HG02884 (cell line): Measurements from ENCODE around the gene KCNH6.

Experiments
- ATAC-seq: cut with Tn5 transposase; IDR thresholded peaks from one replicate; pipeline ENCODE4 v1.9.1; 2021; ENCODE audit warnings: mild to moderate bottlenecking, moderate library complexity; ENCODE audit not compliant: unreplicated experiment

Gene KCNH6

GRCh38 chr17:63550817-63551639, 27.9 kb downstream of the KCNH6 start:
- ATAC-seq, result no peak

- ATAC-seq, result no peak
Measured at GRCh38 chr17:63552211-63552610, 29.1 kb downstream of the KCNH6 start.

DNA sequence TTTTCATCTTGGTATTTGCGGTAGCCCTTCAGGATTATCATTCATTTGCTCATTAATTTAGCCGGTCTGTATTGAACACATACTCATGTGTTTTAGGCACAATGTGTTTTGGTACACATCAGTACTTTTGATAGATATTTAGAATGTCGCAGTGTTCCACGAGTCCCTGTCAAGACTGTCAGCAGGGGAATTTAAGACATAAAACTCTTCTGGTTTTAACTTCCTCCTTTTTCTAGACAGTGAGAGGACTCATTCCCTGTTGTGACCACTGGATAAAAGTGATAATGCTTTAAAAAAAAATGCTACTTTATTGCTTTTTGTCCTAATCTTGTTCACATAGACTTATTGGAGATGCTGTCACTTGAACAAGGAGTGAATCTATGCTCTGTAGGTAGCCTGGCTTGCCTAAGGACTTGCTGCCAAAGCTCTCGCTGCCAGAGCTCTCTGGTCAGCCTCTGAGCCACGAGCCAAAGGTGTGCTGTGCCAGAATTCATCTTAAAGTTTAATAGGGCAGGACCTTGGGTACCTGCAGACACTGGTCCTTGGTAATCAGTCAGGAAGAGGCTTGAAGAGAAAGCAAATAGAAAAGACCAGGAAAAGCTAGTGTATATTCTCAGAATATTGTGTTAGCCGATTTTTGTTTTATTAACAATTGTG, 32.5 kb downstream of the KCNH6 start:
- no peak for ATAC-seq

DNA sequence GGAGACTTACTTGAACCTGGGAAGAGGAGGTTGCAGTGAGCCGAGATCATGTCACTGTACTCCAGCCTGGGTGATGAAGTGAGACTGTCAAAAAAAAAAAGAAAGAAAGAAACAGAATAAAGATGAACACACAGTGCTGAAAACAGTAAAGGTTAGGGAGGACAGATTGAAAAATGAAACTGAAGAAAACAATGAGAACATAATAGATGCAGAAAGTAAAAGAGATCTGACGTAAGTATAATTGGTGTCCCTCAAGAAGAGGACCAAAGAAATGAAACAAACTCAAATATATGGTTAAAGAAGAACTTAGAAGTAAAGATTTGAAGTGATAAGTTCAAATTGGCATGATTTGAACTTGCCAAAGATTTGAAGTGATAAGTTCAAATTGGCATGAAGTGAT, 34.3 kb downstream of the KCNH6 start:
- ATAC-seq, result no peak

DNA sequence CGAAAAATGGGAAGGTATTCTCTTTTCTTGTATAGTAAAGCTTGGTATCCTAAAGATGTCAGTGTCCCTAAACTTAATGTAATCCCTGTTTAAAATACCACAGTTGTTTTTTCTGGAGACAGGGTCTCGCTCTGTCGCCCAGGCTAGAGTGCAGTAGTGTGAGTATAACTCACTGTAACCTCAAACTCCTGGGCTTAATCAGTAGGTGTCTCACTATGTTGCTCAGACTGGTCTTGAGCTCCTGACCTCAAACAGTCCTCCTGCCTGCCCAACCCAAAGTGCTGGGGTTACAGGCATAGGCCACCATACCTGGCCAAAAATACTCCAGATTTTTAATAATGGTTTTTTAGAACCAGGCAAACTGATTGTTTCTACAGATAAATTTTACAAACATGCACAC, 35.3 kb downstream of the KCNH6 start:
- ATAC-seq, result no peak

DNA sequence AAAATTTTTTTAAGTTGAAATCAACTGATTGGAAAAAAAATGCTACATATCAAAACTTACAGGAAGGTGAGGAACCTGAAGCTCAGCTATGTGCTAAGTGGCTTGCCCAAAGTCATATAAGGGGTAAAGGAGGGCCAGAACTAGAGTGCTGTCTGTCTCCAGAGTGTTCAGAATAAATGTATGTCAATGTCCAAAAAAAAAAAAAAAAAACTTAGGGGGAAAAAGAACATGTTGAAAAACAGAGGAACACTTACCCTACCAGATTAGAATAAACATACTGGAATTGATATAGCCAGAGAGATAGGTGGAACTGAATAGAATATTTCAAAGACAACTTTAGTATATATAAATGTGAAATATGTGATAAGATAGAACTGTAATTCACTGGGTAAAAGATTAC, 38.7 kb downstream of the KCNH6 start:
- ATAC-seq, result no peak

- ATAC-seq, result no peak
Measured at GRCh38 chr17:63563339-63563738, 40.2 kb downstream of the KCNH6 start.

GRCh38 chr17:63564562-63564961, 41.4 kb downstream of the KCNH6 start:
- no peak for ATAC-seq

GRCh38 chr17:63567229-63567628, 44.1 kb downstream of the KCNH6 start:
- no peak for ATAC-seq

DNA sequence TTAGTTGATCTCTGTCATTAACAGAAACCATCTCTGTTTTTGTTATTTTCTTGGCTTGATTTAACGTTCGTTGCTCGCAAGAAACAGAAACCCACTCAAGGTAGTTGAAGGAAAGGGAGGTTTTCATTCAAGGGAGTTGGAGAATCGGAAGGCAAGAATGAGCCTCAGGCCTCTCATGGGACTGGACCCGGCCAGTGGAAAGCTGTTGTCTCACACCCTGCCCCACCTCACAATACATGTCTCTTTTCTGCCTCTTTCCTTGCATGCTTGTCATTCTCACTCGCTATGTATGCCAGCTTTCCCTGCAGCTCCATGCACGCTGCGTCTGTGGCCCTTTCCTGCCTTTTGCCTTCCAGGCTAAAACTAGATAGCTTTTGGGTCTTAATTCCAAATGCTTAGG, 45.4 kb downstream of the KCNH6 start:
- no peak for ATAC-seq

DNA sequence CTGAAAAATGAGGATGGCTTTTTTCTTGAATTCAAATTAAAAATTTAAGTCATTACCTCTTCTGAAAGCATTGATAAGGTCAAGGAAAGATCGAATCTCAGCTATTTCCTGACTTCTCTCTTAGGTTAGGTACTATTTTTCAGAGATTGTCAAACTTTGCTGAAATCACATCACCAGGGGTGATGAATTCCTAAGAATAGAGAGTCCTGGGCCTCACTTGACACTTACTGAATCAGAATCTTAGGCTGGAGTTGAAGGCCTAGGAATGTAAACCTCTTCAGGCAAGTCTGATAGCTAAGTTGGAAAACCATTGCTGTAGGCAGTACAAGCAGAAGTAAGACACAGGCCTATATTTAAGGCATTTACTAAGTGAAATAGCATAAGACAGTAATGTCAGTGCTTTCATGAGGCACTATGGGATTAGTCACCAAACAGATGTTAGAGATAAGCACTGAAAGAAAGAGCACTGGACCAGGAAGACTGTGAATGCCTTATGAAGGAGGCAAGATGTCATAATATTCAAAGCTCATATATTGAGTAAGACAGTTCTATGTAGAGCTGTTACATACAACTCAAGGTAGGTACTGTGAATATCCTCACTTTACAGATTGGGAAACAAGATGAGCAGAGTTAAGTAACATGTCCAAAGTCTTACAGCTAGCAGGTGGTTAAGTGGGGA, 48.6 kb downstream of the KCNH6 start:
- no peak for ATAC-seq

DNA sequence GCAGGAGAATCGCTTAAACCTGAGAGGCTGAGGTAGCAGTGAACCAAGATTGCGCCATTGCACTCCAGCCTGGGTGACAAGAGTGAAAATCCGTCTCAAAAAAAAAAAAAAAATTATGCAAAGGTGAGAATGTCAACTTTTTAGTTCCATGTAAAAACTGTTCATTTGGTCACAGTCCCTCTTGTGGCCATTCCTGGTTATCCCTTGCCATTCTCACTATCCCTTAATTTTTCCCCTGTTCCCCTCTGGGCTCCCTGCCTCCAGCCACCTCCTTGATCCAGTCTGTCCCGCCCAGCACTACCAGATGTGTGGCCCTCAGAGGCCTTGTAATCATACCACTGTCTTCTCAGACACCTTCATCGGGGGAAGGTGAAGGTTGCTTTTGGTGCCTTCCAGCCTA, 50.5 kb downstream of the KCNH6 start:
- no peak for ATAC-seq

DNA sequence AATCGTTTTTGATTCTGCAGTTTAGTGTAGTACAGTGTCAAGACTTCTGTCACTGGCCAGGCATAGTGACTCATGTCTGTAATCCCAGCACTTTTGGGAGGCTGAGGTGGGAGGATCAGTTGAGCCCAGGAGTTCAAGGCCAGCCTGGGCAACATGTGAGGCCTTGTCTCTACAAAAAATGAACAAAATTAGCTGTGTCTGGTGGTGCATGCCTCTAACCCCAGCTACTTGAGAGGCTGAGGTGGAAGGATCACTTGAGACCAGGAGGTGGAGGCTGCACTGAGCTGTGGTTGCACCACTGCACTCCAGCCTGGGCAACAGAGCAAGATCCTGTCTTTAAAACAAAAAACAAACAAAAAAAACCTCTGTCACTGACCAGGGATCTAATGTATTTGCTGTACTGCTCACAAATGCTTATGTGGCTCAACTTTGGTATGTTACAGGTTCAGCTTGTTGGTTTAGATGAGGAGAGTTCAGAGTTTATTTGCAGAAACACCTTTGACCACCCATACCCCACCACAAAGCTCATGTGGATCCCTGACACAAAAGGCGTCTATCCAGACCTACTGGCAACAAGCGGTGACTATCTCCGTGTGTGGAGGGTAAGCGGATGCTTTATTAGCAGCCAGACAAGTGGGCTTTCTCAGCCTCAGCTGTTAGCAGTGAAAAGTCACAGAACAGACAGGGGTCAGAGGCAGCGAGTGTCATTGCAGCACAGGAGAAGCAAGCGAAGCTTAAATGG, 55.0 kb downstream of the KCNH6 start:
- ATAC-seq, result no peak

- ATAC-seq, result no peak
Measured at GRCh38 chr17:63578769-63579111, 55.6 kb downstream of the KCNH6 start.

DNA sequence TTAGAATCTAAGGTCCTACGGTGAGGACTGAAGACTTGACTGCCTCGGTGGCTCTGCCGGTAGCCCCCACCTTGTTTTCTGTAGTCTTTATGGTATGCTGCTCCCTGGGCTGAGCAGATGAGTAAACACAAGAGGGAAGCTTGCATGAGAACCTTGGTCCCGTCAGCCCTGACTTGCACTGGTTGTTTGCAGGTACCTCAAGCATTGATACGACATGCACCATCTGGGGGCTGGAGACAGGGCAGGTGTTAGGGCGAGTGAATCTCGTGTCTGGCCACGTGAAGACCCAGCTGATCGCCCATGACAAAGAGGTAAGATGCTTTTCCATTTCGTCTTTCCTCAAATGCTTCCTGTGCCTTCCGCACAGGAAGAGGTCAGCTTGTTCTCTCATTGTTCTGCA, 56.5 kb downstream of the KCNH6 start:
- no peak for ATAC-seq

DNA sequence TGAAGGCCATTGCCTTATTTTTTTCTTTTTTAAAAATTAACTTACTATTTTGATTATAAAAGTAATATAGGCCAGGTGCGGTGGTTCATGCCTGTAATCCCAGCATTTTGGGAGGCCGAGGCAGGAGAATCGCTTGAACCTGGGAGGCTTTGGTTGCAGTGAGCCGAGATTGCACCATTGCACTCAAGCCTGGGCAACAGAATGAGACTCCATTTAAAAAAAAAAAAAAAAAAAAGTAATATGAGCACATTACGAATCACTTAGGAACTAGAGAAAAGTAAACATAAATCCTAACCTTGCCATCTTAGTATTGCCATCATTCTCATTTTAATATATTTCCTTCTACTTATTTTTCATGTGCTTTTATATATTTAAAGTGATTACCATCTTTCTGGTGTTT, 64.6 kb downstream of the KCNH6 start:
- no peak for ATAC-seq

DNA sequence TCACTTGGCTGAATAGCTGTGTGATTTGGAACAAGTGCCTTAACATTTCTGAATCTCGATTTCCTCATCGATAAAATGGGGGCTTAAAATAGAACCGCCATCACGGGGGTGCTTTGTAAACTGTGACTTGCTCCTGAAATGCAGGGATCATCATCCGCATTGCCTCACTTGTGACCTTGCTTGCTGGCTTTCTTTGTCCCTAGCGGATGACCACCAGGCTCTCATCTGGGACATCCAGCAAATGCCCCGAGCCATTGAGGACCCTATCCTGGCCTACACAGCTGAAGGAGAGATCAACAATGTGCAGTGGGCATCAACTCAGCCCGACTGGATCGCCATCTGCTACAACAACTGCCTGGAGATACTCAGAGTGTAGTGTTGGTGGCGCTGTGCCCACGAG, 65.6 kb downstream of the KCNH6 start:
- ATAC-seq, result no peak

GRCh38 chr17:63589646-63590045, 66.5 kb downstream of the KCNH6 start:
- no peak for ATAC-seq

- ATAC-seq, result no peak
Measured at GRCh38 chr17:63592797-63593196, 69.6 kb downstream of the KCNH6 start.

- ATAC-seq, result no peak
Measured at GRCh38 chr17:63595132-63595531, 72.0 kb downstream of the KCNH6 start.
